Mononuclear cell (primary cell): Measurements from ENCODE around the gene NKAIN4. TPM values are rescaled to one million over a fixed set of nuclear protein-coding genes. Genes with fewer than 3 reads are reported as not detected.

Source experiments
- H3K27me3 ChIP-seq: 2 replicates; pipeline ENCODE4 v1.6.0; 2011; ENCODE audit warnings: low read length, control low read depth; ENCODE audit not compliant: insufficient read depth
- H3K4me1 ChIP-seq: 2 replicates; pipeline ENCODE4 v1.5.1; 2011; ENCODE audit warnings: mild to moderate bottlenecking, low read length, control low read depth; ENCODE audit not compliant: insufficient read depth
- H3K4me3 ChIP-seq: 2 replicates; pipeline ENCODE4 v1.5.1; 2011; ENCODE audit warnings: mild to moderate bottlenecking, low read length, moderate library complexity
- H3K9me3 ChIP-seq: 2 replicates; pipeline ENCODE4 v1.5.1; 2011; ENCODE audit warnings: low read depth, mild to moderate bottlenecking, control low read depth, low read length
- total RNA-seq: library from RNA; depleted of rRNA; stranded (reverse); fragments of >200 nt; gene quantifications from one replicate; pipeline ENCODE4 v1.2.3, GENCODE V29; 2012

Gene NKAIN4
- total RNA-seq, 1 donor: not detected

GRCh38 chr20:63270606-63271325, 16.5 kb upstream of the NKAIN4 start:
- Histone ChIP-seq H3K27me3 (no peaks in the 10 kb centered on the region), H3K4me3 (no peak overlapping the region), H3K9me3 (no peaks in the 10 kb centered on the region), H3K4me1 (peaks cover 17% of the 10 kb centered on the region)

GRCh38 chr20:63269724-63270123, 15.5 kb upstream of the NKAIN4 start:
- Histone ChIP-seq H3K4me3 (no peak overlapping the region), H3K9me3 (no peaks in the 10 kb centered on the region), H3K4me1 (peaks cover 17% of the 10 kb centered on the region), H3K27me3 (no peaks in the 10 kb centered on the region)

- H3K4me1 ChIP-seq: peaks cover 15% of the 10 kb centered on the region
- H3K4me3 ChIP-seq: no peak overlapping the region
These were observed 14.6 kb upstream of the NKAIN4 start for GRCh38 chr20:63268671-63269439.

GRCh38 chr20:63268256-63268655, 14.0 kb upstream of the NKAIN4 start:
- no peak overlapping the region for H3K4me3 ChIP-seq
- H3K27me3 ChIP-seq: no peaks in the 10 kb centered on the region
- peaks cover 9% of the 10 kb centered on the region for H3K4me1 ChIP-seq
- no peaks in the 10 kb centered on the region for H3K9me3 ChIP-seq

More at GRCh38 chr20:63268671-63269439, 14.6 kb upstream of the NKAIN4 start:
- no peaks in the 10 kb centered on the region for H3K9me3 ChIP-seq
- no peaks in the 10 kb centered on the region for H3K27me3 ChIP-seq

GRCh38 chr20:63267691-63268090, 13.4 kb upstream of the NKAIN4 start:
- Histone ChIP-seq H3K27me3 (no peaks in the 10 kb centered on the region), H3K4me1 (peaks cover 7% of the 10 kb centered on the region), H3K9me3 (no peaks in the 10 kb centered on the region), H3K4me3 (no peak overlapping the region)

- Histone ChIP-seq H3K4me3 (no peak overlapping the region), H3K27me3 (no peaks in the 10 kb centered on the region), H3K9me3 (no peaks in the 10 kb centered on the region), H3K4me1 (no peaks in the 10 kb centered on the region)
These were observed 11.7 kb upstream of the NKAIN4 start for GRCh38 chr20:63265891-63266515.

GRCh38 chr20:63264519-63264918, 10.3 kb upstream of the NKAIN4 start:
- Histone ChIP-seq H3K27me3 (no peaks in the 10 kb centered on the region), H3K9me3 (no peaks in the 10 kb centered on the region), H3K4me3 (no peak overlapping the region), H3K4me1 (no peaks in the 10 kb centered on the region)

- no peaks in the 10 kb centered on the region for H3K4me1 ChIP-seq
- H3K9me3 ChIP-seq: no peaks in the 10 kb centered on the region
- H3K27me3 ChIP-seq: no peaks in the 10 kb centered on the region
- no peak overlapping the region for H3K4me3 ChIP-seq
These were observed 9.7 kb upstream of the NKAIN4 start for GRCh38 chr20:63264000-63264399.

GRCh38 chr20:63262836-63263235, 8.6 kb upstream of the NKAIN4 start:
- Histone ChIP-seq H3K9me3 (no peaks in the 10 kb centered on the region), H3K27me3 (no peaks in the 10 kb centered on the region), H3K4me1 (no peaks in the 10 kb centered on the region), H3K4me3 (no peak overlapping the region)

GRCh38 chr20:63261795-63262528, 7.7 kb upstream of the NKAIN4 start:
- Histone ChIP-seq H3K27me3 (no peaks in the 10 kb centered on the region), H3K4me3 (no peak overlapping the region), H3K4me1 (no peaks in the 10 kb centered on the region), H3K9me3 (no peaks in the 10 kb centered on the region)

GRCh38 chr20:63261060-63261794, 7.0 kb upstream of the NKAIN4 start:
- no peaks in the 10 kb centered on the region for H3K9me3 ChIP-seq
- H3K4me3 ChIP-seq: no peak overlapping the region
- H3K4me1 ChIP-seq: no peaks in the 10 kb centered on the region
- H3K27me3 ChIP-seq: no peaks in the 10 kb centered on the region

GRCh38 chr20:63260521-63260920, 6.3 kb upstream of the NKAIN4 start:
- H3K4me1 ChIP-seq: no peaks in the 10 kb centered on the region
- H3K4me3 ChIP-seq: no peak overlapping the region
- H3K27me3 ChIP-seq: peaks cover under 1% of the 10 kb centered on the region
- no peaks in the 10 kb centered on the region for H3K9me3 ChIP-seq

- Histone ChIP-seq H3K27me3 (peaks cover 7% of the 10 kb centered on the region), H3K9me3 (no peaks in the 10 kb centered on the region), H3K4me3 (no peak overlapping the region), H3K4me1 (no peaks in the 10 kb centered on the region)
These were observed 5.6 kb upstream of the NKAIN4 start for GRCh38 chr20:63259734-63260460.

GRCh38 chr20:63258781-63259180, 4.5 kb upstream of the NKAIN4 start:
- no peaks in the 10 kb centered on the region for H3K9me3 ChIP-seq
- H3K4me3 ChIP-seq: no peak overlapping the region
- H3K27me3 ChIP-seq: peaks cover 10% of the 10 kb centered on the region
- no peaks in the 10 kb centered on the region for H3K4me1 ChIP-seq
